Forelimb muscle (tissue), 1 donor: ENCODE results near the gene LSS. TPM values are rescaled to one million over a fixed set of nuclear protein-coding genes. Genes with fewer than 3 reads are reported as not detected.
"Not testable (repeated sequence)": the region's sequence is repeated elsewhere in the genome, so short reads cannot be mapped to it uniquely, and the experiment has no call there.

Experiments used
- DNase-seq: peaks from one replicate; pipeline ENCODE4 v3.0.0-alpha.2; 2013; ENCODE audit warnings: low read depth
- polyA plus RNA-seq: library from polyadenylated mRNA; unstranded; fragments of 120-200 nt; gene quantifications from one replicate; pipeline ENCODE4 v1.2.1, GENCODE V29; 2013; ENCODE audit not compliant: insufficient read length

Gene LSS
- polyA plus RNA-seq, 1 donor, result 32.0 TPM

DNA sequence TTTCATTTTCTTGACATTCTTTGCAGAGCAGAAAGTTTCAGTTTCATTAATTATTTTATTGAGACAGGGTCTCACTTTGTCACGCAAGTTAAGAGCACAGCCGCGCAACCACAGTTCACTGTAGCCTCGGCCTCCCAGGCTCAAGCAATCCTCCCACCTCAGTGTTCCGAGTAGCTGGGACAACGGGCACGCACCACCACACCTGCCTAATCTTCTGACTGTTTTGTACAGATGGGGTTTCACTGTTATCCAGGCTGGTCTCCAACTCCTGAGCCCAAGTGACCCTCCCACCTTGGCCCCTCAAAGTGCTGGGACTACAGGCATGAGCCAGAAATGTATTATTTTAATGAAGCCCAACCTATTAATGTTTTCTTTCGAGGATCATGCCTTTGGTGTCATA is 41.3 kb downstream of the LSS start:
- no peak for DNase-seq

DNA sequence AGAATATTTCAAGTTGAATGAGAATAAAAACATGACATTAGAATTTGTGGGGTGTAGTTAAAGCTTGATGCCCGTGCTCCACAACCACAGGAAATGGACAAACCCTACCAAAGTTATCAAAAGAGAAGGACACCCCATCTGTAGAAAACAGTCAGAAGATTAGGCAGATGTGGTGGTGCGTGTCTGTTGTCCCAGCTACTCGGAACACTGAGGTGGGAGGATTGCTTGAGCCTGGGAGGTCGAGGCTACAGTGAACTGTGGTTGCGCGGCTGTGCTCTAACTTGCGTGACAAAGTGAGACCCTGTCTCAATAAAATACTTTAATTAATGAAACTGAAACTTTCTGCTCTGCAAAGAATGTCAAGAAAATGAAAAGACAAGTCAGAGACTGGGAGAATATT is 42.9 kb downstream of the LSS start:
- DNase-seq, result no peak

DNA sequence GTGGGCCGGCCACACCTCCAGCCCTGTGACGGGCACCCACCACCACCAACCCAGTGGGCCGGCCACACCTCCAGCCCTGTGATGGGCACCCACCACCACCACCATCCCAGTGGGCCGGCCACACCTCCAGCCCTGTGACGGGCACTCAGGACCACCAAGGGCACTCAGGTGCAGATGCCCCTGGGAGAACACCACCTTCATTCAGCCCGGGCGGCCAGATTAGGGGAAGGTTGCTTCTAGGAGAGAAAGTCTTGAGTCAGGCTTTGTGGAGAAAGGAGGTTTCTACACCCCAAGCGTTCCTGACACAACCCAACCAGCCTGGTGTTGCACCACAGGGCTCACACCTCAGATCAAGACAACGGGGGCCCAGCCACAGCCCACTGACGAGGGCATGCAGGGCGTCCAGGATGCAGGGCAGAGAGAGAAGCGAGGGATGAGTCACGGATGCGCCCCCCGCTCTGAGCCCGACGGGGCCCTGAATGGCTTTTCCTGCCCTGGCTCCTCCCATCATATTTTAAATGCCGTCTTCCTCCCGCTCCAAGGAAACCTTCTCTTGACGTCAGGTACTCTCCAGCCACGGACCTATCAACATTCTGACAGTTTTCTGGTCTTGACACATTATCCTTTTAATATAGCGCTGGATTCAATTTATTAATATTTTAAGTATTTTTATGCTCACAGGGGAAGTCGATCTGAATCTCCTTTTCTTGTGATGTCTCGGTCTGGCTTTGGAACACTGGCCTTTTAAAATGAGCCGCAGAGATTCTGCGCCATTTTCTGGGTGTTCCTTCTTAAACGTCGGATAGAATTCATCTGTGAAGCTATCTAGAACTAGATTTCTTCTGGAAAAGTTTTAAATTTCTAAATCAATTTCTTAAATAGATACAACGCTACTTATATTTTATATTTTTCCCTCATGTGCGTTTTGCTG is 43.7 kb downstream of the LSS start:
- DNase-seq, result peak; percentile 26

- peak; percentile 29 for DNase-seq
Observed at GRCh38 chr21:46183910-46184624, 44.5 kb downstream of the LSS start, which contains the start of gene SPATC1L. TSS of gene SPATC1L (minus strand) at chr21:46184459. CDS start at chr21:46182816, 1,643 bp downstream.

DNA sequence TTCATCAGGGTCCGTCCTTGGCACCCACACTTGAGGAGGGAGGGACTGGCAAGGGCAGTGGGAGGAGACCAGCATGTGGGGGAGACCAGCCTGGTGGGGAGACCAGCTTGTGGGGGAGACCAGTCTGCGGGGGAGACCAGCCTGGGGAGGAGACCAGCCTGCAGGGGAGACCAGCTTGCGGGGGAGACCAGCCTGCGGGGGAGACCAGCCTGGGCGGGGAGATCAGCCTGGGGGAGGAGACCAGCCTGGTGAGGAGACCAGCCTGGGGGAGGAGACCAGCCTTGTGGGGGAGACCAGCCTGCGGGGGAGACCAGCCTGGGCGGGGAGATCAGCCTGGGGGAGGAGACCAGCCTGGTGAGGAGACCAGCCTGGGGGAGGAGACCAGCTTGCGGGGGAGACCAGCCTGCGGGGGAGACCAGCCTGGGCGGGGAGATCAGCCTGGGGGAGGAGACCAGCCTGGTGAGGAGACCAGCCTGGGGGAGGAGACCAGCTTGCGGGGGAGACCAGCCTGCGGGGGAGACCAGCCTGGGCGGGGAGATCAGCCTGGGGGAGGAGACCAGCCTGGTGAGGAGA is 45.2 kb downstream of the LSS start:
- DNase-seq, result not testable (repeated sequence)

GRCh38 chr21:46182548-46183336 is 45.8 kb downstream of the LSS start:
- DNase-seq, result no peak

GRCh38 chr21:46181953-46182547 is 46.5 kb downstream of the LSS start:
- no peak for DNase-seq

DNA sequence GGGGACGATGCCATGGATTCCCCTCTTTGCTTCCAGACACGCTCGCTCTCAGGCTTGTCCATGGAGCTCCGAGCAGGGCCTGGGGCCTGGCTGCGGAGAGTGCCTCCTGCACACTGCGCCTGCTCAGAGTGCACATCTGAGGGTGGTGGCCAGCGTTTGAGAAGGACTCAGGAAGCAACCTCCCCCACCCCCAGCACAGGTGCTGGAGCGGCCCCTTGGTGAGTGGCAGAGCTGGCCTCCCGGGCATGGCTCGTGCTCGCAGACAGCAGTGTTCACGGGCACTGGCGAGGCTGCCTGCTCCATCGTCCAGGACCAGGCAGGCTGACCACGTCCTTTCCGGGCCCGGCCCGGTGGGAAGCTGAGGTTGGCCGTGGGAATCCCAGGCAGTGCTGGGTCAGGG is 47.1 kb downstream of the LSS start:
- DNase-seq, result no peak

DNA sequence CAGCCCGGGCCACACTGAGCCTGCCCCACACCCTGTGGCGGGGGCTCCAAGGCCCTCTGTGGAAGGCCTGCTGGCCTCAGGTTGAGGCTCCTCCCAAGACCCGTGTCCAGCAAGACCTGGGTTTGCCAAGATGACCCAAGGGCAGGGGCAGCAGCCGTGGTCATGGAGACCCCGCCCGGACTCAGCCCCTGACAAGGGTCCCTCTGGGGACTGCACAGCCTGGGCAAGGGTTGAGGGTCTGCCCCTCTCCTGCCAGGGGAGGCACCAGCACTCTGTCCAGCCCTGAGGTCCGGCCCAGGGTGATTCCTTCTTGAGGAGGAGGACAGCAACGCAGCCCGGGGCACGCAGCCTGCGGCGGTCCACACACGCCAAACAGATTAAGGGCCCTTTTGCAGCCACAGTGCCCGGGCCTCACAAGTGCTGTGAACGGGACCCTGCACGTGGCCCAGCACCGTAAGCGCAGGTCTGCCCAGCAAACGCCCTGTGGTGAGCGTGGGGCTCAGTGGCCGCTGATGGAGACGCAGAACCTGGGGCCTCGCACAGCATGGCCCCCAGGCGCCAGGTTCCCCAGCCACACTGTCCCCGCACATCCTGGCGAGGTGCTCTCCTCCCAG is 47.7 kb downstream of the LSS start:
- DNase-seq, result no peak

DNA sequence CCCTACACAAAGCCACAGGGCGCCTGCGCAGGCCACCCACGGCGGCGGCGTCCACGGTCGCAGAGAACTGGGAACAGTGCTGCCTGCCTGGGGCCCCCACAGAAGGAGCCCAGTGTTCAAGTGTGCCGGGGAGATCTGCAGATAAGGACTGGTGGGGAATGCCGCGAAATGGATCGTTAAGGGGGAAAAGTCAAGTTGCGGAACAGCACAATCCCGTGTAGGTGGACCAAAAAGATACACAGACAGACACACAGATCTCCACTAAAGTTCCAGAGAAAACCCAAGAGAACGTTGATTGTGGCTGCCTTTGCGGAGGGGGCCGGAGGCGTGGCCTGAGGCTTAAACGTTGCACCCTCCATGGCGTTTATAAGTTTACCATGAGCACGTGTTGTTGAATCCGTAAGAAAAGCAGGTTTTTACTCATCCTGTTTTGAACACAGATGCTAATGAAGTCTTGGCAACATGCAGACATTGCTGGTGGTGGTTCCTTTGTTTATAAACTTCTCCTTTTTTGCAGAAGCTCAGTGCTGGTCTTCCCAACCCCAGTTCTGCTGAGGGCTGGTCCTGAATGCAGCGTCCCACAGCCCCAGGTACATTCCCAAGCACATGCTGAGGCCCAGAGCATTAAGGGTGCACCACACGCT is 48.4 kb downstream of the LSS start:
- DNase-seq, result no peak

- DNase-seq, result no peak
Observed at GRCh38 chr21:46179708-46180078, 48.9 kb downstream of the LSS start.

DNA sequence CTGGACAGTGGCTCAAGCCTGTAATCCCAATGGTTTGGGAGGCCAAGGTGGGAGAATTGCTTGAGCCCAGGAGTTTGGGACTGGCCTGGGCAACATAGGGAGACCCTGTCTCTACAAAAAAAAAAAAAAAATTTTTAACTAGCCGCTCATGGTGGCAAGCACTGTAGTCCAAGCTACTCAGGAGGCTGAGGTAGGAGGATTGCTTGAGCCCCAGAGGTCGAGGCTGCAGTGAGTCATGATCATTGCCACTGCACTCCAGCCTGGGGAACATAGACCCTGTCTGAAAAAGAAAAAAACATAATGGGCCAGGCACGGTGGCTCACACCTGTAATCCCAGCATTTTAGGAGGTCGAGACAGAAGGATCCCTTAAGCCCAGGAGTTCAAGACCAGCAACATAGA is 49.6 kb downstream of the LSS start:
- DNase-seq, result no peak

GRCh38 chr21:46176443-46177129 is 52.0 kb downstream of the LSS start:
- DNase-seq, result not testable (repeated sequence)

DNA sequence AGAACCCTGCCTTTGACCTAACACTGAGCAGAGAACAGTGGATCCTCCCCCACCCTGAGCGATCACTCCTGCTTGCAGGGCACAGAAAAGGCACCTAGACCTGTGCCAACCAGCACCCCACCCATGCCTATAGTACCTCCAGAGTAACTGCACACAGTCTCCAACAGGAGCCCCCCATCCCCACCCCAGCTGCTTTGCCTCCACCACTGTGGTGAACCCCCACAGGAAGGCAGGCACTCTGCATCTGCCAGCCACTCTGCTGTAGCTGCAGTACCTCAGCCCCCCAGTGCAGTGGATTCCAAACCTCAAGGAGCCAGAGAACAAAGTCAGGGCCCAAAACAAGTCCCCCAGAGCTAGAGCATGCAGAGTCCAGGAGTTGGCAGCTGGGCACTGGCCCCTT is 55.0 kb downstream of the LSS start:
- DNase-seq, result no peak

DNA sequence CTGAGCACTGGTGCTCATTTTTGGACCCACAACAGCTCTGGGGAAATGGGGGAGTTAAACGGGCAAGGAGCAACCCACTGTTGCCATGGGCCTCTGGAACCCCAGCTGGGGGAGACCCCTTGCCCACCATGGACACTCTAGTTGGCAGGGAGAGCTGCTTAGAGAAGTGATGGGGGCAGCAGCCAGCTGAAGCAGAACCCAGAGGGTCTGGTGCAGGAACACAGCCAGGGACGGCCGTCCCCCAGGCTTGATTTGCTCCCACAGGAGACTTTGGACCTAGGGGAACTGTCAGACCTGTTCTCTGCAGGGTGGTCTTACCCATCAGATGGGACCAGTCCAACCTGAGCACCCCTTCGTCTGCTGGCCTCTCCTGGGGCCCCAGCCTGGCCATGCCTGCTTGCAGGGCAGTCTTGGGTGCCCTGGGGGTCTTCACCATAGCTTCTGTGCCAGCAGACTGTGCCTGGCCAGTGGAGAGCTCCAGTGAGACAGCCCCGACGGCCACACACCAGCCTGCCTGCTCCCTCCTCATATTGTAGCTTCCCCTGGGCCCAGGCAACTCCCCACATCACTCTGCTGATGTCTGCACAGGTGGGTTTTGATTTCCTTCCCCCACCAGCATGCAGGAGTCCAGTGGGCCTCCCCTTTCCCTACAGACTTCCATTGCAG is 55.6 kb downstream of the LSS start:
- no peak for DNase-seq

DNA sequence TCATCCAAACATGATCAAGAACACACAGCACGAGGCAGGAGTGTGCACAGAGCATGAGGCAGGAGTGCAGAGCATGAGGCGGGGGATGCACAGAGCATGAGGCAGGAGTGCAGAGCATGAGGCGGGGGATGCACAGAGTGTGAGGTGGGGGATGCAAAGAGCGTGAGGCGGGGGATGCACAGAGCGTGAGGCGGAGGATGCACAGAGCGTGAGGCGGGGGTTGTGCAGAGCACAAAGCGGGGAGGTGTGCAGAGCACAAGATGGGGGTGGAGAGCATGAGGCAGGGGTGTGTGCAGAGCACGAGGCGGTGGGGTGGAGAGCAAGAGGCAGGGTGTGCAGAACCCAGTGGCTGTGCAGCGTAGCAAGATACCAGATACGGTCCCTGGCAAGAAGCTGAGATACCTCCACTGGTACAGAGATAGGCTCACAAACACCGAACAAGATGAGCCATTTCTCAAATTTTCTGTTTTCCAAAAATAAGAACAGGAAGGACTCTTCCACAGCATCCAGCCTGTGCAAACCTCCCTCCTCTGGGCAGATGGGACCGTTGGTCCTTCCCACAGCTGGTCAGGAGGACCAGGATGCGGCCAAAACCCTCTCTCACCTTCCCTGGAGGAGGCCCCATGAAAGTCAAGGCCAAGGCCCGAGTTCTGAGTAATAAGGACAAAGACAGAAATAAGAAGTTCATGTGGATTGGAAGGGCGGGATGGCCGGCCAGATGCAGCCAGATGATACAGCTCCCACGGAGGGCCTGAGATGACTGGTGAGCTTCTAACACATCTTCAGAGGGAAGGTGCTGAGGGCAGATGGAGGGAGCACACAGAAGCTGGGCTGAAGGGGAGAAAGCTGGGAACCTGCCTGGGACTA is 56.3 kb downstream of the LSS start:
- no peak for DNase-seq

DNA sequence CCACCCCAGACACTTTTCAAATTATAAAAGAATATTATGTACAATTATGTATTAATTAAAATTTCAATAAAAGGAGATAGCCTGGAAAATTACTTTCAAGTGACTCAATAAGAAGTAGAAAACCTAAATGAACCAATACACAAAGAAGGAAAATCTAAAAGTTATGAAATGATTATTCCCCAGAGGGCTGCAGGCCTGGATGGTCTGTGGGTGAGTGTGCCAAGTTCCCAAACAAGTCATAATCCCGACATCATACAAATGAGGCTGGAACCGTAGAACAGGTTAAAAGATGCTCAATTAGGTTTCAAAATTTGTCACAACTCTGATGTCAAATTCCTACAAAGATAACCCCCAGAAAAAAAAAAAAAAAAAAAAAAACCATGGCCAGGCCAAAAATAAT is 57.0 kb downstream of the LSS start:
- DNase-seq, result no peak
